ENCODE measurements around the gene ARHGAP18.

ARHGAP18 gene

GRCh38 chr6:129691043-129691640 lies 18.8 kb downstream of the ARHGAP18 start:
- DNase-seq: no peak

GRCh38 chr6:129686941-129687627 lies 22.9 kb downstream of the ARHGAP18 start:
- DNase-seq: no peak

GRCh38 chr6:129685662-129686031 lies 24.3 kb downstream of the ARHGAP18 start:
- DNase-seq: no peak

DNA sequence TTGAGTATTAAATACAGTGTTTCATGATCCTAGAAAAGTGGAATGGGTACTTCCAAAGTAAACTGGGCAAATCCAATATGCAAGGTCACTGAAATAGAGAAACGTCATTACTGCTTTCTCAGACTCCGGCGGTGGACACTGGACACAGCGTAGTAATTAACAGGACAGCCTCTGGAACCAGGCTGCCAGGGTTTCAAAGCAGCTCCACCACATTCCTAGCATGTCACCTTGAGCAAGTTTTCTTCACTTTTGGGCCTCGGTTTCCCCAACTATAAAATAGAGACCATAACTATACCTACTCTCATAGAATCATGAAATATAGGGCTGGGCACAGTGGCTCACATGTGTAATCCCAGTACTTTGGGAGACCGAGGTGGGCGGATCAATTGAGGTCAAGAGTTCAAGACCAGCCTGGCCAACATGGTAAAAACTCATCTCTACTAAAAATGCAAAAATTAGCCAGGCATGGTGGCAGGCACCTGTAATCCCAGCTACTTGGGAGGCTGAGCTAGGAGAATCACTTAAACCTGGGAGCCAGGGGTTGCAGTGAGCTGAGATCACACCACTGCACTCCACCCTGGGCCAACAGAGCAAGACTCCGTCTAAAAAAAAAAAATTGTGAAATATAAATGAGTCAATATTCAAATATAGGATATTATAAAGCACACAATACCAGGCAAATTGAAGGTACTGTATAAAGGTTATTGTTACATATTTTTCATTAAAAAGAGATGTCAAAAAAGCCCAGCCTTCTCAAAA lies 24.9 kb downstream of the ARHGAP18 start:
- no peak for DNase-seq

GRCh38 chr6:129684323-129684884 lies 25.6 kb downstream of the ARHGAP18 start:
- DNase-seq: no peak

DNA sequence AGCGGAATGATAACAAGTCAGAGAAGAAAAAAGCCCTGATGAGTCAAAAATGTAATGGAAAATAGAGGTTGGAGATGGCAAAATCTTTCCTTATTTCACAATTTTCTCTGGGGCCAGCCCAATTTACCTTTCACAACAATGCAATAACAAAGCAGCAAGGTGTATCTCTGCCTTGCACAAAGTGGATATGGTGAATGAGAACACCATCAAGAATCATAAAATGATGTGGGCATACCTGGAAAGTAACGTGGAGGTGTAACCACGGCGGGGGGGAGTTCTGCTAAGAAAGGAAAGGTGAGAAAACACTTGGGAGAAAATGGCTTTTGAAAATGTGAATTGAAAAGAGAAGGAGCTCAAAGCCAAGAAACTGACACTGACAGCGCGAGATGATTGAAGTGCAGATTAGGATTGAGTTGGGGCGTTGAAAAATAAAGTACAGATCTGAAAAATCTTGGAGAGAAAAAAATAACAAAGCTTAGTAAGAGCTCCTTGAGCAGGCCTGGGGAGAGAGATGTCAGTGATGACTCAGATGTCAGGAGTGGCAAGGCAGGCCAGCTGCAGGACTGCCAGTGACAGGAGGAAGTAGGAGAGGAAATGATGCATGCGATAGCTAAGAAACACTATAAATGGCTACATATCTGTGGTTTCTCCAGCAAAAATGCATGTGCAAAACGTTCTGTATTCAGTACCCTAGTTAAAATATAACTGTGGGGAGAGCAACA lies 26.2 kb downstream of the ARHGAP18 start:
- no peak for DNase-seq

DNA sequence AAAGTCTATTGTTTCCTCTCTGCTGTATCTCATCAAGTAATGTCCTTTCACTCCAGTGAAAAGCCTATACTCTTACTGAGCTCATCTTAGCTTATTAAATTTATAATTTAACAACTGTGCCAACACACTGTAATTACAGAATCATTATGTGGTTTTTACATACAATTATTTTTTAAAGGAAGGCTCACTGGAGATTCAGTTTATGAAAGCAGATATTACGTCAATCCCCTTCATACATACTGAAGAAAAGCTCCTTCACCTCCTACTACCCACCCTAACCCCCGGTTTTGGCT lies 28.1 kb downstream of the ARHGAP18 start:
- no peak for DNase-seq

GRCh38 chr6:129680633-129681032 lies 29.3 kb downstream of the ARHGAP18 start:
- no peak for DNase-seq

DNA sequence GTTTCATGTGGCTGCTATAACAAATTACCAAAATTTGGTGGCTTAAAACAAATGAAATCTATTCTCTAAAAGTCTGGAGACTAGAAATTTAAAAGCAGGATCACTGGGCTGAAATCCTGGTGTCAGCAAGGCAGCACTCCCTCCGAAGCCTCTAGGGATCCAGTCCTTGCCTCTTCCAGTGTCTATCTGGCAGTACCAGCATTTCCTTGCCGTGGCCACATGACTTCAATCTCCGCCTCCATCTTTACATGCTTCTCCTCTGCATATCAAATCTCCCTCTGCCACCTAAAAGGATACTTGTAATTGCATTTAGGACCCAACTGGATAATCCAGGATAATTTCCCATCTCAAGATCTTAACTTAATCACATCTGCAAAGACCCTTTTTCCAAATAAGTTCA lies 30.2 kb downstream of the ARHGAP18 start:
- DNase-seq: no peak

- DNase-seq: no peak
Observed at GRCh38 chr6:129679275-129679674, 30.7 kb downstream of the ARHGAP18 start.

DNA sequence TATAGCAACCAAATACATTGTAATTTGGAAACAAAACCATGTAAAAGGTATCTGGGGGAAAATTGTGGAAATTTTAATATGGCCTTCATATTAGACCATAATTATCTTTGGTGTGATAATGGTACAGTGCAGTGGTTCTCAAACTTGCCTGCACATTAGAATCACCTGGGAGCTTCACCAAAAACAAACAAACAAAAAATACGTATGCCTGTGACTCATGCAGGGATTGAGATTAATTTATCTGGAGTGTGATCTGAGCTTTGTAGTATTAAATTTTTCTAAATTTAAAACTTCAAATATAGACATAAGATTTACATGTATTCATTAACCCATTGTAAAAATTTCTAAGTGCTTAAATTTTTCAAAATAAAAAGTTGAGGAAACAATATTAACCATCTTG lies 31.5 kb downstream of the ARHGAP18 start:
- DNase-seq: no peak

- no peak for DNase-seq
Observed at GRCh38 chr6:129677620-129678325, 32.2 kb downstream of the ARHGAP18 start.

DNA sequence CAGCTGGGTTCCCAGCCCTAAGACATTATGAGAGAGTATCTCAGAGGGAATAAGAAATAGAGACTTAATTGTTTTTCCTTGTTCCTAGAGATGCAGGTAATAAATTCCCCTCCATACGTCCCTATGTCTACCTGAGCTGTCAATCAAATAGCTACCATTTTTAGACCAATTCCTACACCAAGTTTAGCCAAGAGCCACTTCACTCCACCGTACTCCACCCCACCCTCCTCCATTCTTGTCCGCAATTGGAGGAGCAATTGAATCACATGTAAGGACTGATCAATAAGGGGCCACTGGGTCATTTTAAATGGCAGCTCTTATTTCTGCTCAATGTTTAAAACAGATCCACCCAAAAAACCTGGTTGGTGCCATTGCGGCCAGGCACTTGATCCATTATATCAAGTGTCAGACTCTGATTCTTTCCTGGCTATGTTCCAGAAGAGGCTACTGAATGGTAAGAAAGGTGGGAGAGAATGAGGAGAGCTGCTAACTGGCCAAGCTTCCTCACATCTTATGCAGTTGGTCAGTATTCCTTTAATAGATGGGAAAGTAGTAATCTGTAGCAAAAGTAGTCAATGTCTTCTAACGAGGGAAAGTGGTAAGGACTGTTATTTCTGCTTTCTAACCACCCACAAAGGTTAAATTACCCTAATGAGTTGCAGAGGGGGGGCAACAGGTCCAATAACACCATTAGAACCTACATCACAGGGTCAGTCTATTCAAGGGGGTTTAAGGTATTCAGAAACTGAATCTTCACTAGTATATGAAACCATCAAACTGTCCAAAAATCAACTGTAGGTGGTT lies 34.1 kb downstream of the ARHGAP18 start:
- DNase-seq: no peak

GRCh38 chr6:129673748-129674147 lies 36.2 kb downstream of the ARHGAP18 start:
- DNase-seq: no peak

GRCh38 chr6:129672881-129673631 lies 36.9 kb downstream of the ARHGAP18 start:
- DNase-seq: no peak

GRCh38 chr6:129672341-129672682 lies 37.7 kb downstream of the ARHGAP18 start:
- DNase-seq: no peak

GRCh38 chr6:129671442-129672340 lies 38.3 kb downstream of the ARHGAP18 start:
- DNase-seq: no peak

DNA sequence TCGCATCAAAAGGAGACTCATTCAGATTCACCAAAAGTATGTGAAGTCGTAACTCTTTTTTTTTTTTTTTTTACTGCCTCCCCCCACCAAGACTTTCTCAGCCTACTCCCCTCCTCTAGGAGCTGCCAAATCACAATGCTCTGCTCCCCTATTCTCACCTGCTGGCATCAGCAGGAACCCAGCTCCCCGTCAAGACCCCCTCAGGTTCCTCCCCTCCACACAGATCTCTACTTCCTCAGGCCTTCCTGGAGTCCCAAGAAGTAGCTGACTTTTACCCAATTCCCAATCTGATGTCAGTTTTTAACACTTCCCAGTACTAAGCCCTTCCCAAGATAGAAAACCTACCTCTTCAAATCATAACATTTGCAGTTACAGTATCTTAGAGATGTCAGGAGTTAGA lies 39.3 kb downstream of the ARHGAP18 start:
- no peak for DNase-seq

- DNase-seq: no peak
Observed at GRCh38 chr6:129667621-129668020, 42.4 kb downstream of the ARHGAP18 start.

GRCh38 chr6:129667034-129667433 lies 42.9 kb downstream of the ARHGAP18 start:
- no peak for DNase-seq
